ENCODE results near the gene ZNF853. TPM values are rescaled to one million over a fixed set of nuclear protein-coding genes. Genes with fewer than 3 reads are reported as not detected.

ZNF853 gene
- total RNA-seq, 2 donors from 2014 or later: 0.56 to 1.0 TPM

GRCh38 chr7:6636741-6637543 lies 21.5 kb downstream of the ZNF853 start, which contains the start of gene ZNF316:
Gene ZNF316 (plus strand): TSS chr7:6637318. CDS start chr7:6642410, 5,092 bp downstream.
- peaks cover 24 to 25% of the 10 kb centered on the region in 2 donors for H3K4me1 Mint-ChIP-seq (ENCODE audit: low read depth in 2 of 2)
- H3K4me3 Mint-ChIP-seq: peak within 1 kb of the TSS; percentile 82
- H3K36me3 Mint-ChIP-seq: peaks cover 3% of the 10 kb centered on the region
- no peaks in the 10 kb centered on the region for H3K27me3 Mint-ChIP-seq
- peak within 1 kb of the TSS; percentile 68 for H3K27ac Mint-ChIP-seq
- ATAC-seq (peak; percentile 84 to 91), DNase-seq (ENCODE audit: low spot score) (peak; percentile 80)
- H3K9me3 Mint-ChIP-seq: no peaks in the 10 kb centered on the region

DNA sequence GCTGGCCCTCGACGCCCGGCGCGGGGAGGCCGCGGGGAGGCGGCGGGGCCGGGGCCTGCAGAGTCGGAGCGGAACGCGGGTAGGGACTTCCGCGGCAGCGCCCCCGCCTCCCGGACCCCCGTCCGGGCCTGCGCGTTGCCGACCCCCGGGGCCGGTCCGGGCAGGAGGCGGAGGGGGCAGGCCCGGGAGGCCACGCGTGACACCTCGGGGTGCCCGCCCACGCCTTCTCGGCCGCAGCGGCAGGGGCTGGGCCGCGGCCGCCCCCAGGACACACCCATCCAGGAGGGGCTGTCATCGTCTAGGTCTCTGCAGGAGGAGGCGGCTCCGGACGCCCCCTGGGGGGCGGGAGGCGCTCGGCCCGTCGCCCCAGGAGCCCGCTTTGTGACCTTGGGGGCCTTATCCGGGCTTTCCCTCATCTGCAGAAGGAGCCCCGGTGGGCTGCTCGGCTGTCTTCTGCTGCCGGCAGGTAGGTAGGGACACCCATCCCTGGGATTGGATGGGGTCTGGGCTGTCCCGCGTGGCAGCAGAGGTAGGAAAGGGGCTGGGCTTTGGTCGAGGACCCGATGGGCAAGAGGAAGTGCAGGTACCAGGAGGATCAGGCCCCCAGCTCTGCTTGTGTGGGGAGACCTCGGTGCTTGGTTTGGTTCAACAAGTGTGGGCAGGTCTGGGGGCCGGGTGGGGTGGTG lies 22.3 kb downstream of the ZNF853 start:
- ATAC-seq: peak; percentile 79 to 80
- Mint-ChIP-seq H3K4me3 (peak overlapping the region; percentile 82), H3K36me3 (peaks cover 4% of the 10 kb centered on the region)

GRCh38 chr7:6639032-6639431 lies 23.6 kb downstream of the ZNF853 start:
- H3K36me3 Mint-ChIP-seq: peaks cover 4% of the 10 kb centered on the region
- H3K4me3 Mint-ChIP-seq: peak overlapping the region; percentile 82
- no peak for ATAC-seq
- no peak for DNase-seq (ENCODE audit: low spot score)
- H3K4me1 Mint-ChIP-seq (ENCODE audit: low read depth in 2 of 2): peaks cover 25 to 26% of the 10 kb centered on the region in 2 donors
- peak overlapping the region; percentile 64 to 68 for H3K27ac Mint-ChIP-seq
- H3K9me3 Mint-ChIP-seq: no peaks in the 10 kb centered on the region
- H3K27me3 Mint-ChIP-seq: no peaks in the 10 kb centered on the region

More for the DNA sequence above, 22.3 kb downstream of the ZNF853 start:
- peaks cover 25 to 26% of the 10 kb centered on the region in 2 donors for H3K4me1 Mint-ChIP-seq (ENCODE audit: low read depth in 2 of 2)
- peak; percentile 74 for DNase-seq (ENCODE audit: low spot score)
- H3K27me3 Mint-ChIP-seq: no peaks in the 10 kb centered on the region
- peak overlapping the region; percentile 64 to 68 for H3K27ac Mint-ChIP-seq
- H3K9me3 Mint-ChIP-seq: no peaks in the 10 kb centered on the region

GRCh38 chr7:6639627-6640026 lies 24.2 kb downstream of the ZNF853 start:
- no peaks in the 10 kb centered on the region for H3K27me3 Mint-ChIP-seq
- peaks cover 25 to 26% of the 10 kb centered on the region in 2 donors for H3K4me1 Mint-ChIP-seq (ENCODE audit: low read depth in 2 of 2)
- DNase-seq (ENCODE audit: low spot score): no peak
- no peak for ATAC-seq
- no peak overlapping the region for H3K4me3 Mint-ChIP-seq
- H3K27ac Mint-ChIP-seq: peak overlapping the region; percentile 64 to 68
- H3K9me3 Mint-ChIP-seq: no peaks in the 10 kb centered on the region
- H3K36me3 Mint-ChIP-seq: peaks cover 4% of the 10 kb centered on the region

DNA sequence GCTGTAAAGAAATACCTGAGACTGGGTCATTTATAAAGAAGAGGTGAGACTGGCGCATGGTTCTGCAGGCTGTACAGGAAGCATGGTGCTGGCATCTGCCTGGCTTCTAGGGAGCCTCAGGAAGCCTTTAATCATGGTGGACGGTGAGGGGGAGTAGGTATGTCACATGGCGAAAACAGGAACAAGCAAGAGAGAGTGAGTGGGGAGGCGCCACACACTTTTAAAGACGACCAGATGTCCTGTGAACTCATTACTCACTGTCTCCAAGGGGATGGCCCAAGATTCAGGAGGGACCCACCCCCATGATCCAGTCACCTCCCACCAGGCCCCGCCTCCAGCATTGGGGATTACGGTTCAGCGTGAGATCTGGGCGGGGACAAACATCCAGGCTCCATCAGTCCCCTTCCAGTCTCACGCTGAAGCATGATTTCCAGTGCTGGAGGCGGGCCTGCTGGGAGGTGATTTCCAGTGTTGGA lies 24.9 kb downstream of the ZNF853 start:
- H3K9me3 Mint-ChIP-seq: no peaks in the 10 kb centered on the region
- H3K4me1 Mint-ChIP-seq (ENCODE audit: low read depth in 2 of 2): peaks cover 25 to 26% of the 10 kb centered on the region in 2 donors
- no peak overlapping the region for H3K4me3 Mint-ChIP-seq
- peak overlapping the region; percentile 64 to 68 for H3K27ac Mint-ChIP-seq
- ATAC-seq (no peak), DNase-seq (ENCODE audit: low spot score) (no peak)
- H3K27me3 Mint-ChIP-seq: no peaks in the 10 kb centered on the region
- H3K36me3 Mint-ChIP-seq: peaks cover 4% of the 10 kb centered on the region

- Mint-ChIP-seq H3K9me3 (no peaks in the 10 kb centered on the region), H3K36me3 (peaks cover 4% of the 10 kb centered on the region), H3K4me1 (ENCODE audit: low read depth in 2 of 2) (peaks cover 25 to 26% of the 10 kb centered on the region in 2 donors), H3K27ac (no peak overlapping the region), H3K4me3 (no peak overlapping the region), H3K27me3 (no peaks in the 10 kb centered on the region)
- no peak for ATAC-seq
- no peak for DNase-seq (ENCODE audit: low spot score)
These were observed 26.1 kb downstream of the ZNF853 start for GRCh38 chr7:6641305-6642035.

GRCh38 chr7:6642239-6642839 lies 26.9 kb downstream of the ZNF853 start:
- H3K9me3 Mint-ChIP-seq: no peaks in the 10 kb centered on the region
- ATAC-seq (no peak), DNase-seq (ENCODE audit: low spot score) (no peak)
- H3K4me1 Mint-ChIP-seq (ENCODE audit: low read depth in 2 of 2): peaks cover 25 to 26% of the 10 kb centered on the region in 2 donors
- H3K4me3 Mint-ChIP-seq: no peak overlapping the region
- H3K27ac Mint-ChIP-seq: no peak overlapping the region
- no peaks in the 10 kb centered on the region for H3K27me3 Mint-ChIP-seq
- peaks cover 4% of the 10 kb centered on the region for H3K36me3 Mint-ChIP-seq

GRCh38 chr7:6642861-6643640 lies 27.6 kb downstream of the ZNF853 start:
- no peak overlapping the region for H3K4me3 Mint-ChIP-seq
- H3K27ac Mint-ChIP-seq: no peak overlapping the region
- no peaks in the 10 kb centered on the region for H3K9me3 Mint-ChIP-seq
- H3K4me1 Mint-ChIP-seq (ENCODE audit: low read depth in 2 of 2): peaks cover 21 to 22% of the 10 kb centered on the region in 2 donors
- DNase-seq (ENCODE audit: low spot score): no peak
- ATAC-seq: no peak
- peaks cover 4% of the 10 kb centered on the region for H3K36me3 Mint-ChIP-seq
- no peaks in the 10 kb centered on the region for H3K27me3 Mint-ChIP-seq

DNA sequence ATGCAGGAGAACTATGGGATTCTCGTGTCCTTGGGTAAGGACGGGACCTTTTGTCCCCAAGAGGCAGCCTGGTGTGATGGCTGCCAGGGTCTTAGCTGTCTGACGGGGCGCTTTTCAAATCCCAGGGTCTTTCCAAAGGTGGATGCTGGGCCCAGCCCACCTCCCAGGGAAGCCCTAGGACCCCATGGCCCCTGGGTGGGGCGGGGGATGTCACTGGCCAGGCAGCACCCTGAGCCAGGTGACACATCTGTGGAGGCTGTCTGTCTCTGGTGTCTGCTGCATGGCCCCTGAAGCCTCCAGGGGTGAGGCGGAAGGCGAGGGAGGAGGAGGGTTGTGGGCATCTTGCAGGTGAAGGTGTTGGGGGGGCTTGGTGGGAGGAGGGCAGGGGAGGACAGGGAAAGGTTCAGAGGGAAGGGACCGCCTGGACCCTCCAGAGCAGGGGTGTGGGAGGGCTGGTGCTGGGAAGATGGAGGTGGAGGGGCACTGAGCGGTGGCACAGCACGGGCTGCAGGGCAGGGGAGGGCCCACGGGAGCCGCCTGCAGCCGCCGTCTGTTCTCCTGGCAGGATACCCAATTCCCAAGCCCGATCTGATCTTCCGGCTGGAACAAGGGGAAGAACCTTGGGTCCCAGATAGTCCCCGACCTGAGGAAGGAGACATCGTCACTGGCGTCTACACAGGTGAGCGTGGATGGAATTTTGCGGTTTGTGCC lies 28.7 kb downstream of the ZNF853 start:
- DNase-seq (ENCODE audit: low spot score): no peak
- Mint-ChIP-seq H3K27ac (no peak overlapping the region), H3K27me3 (no peaks in the 10 kb centered on the region), H3K4me1 (ENCODE audit: low read depth in 2 of 2) (peaks cover 16 to 17% of the 10 kb centered on the region in 2 donors), H3K36me3 (peaks cover 4% of the 10 kb centered on the region), H3K4me3 (no peak overlapping the region), H3K9me3 (no peaks in the 10 kb centered on the region)
- no peak for ATAC-seq

GRCh38 chr7:6644728-6645127 lies 29.3 kb downstream of the ZNF853 start:
- no peak for DNase-seq (ENCODE audit: low spot score)
- Mint-ChIP-seq H3K36me3 (peaks cover 4% of the 10 kb centered on the region), H3K4me1 (ENCODE audit: low read depth in 2 of 2) (peaks cover 10% of the 10 kb centered on the region in 2 donors), H3K9me3 (no peaks in the 10 kb centered on the region), H3K27ac (no peak overlapping the region), H3K27me3 (no peaks in the 10 kb centered on the region), H3K4me3 (no peak overlapping the region)
- ATAC-seq: no peak

- no peak for ATAC-seq
- H3K9me3 Mint-ChIP-seq: no peaks in the 10 kb centered on the region
- H3K4me1 Mint-ChIP-seq (ENCODE audit: low read depth in 2 of 2): peaks cover 4 to 5% of the 10 kb centered on the region in 2 donors
- peaks cover 8% of the 10 kb centered on the region for H3K36me3 Mint-ChIP-seq
- H3K27me3 Mint-ChIP-seq: no peaks in the 10 kb centered on the region
- DNase-seq (ENCODE audit: low spot score): peak; percentile 37
- H3K27ac Mint-ChIP-seq: no peak overlapping the region
- no peak overlapping the region for H3K4me3 Mint-ChIP-seq
These were observed 31.1 kb downstream of the ZNF853 start for GRCh38 chr7:6646465-6646864.

GRCh38 chr7:6647080-6647479 lies 31.7 kb downstream of the ZNF853 start:
- Mint-ChIP-seq H3K27me3 (no peaks in the 10 kb centered on the region), H3K36me3 (peaks cover 5% of the 10 kb centered on the region), H3K4me3 (no peak overlapping the region), H3K9me3 (no peaks in the 10 kb centered on the region), H3K27ac (no peak overlapping the region), H3K4me1 (ENCODE audit: low read depth in 2 of 2) (no peaks in the 10 kb centered on the region)
- DNase-seq (ENCODE audit: low spot score) (peak; percentile 32), ATAC-seq (no peak)

Measured in natural killer cell treated with Interleukin-12 subunit alpha and Interleukin-12 subunit beta and Interleukin-15 and Interleukin-18, amount 100 ng/mL, for 72 hours (primary cell).